HG02678 (cell line): Measurements from ENCODE around the gene DBN1.

Experiments
- ATAC-seq: cut with Tn5 transposase; IDR thresholded peaks from one replicate; pipeline ENCODE4 v1.9.1; 2021; ENCODE audit warnings: mild to moderate bottlenecking, moderate library complexity; ENCODE audit not compliant: unreplicated experiment

DBN1 gene

DNA sequence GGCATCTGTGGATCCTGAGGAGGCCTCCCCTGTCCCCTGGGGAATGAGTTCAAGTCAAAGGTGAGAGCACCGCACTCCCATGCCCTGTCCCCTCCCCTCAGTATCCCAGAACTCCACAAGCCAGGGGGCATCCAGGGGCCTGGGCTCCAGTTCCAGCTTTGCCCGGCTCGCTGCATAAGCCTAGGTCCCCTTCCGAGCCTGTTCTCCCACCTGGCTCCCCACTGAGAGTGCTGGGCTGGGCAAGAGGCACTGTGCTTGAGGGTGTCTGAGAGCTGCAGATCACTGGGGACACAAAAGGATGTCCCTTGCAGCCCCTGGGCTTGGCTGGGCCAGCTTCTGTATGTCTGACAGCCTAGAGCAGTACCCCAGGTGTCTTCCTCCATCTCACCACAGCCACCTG lies 31.6 kb upstream of the DBN1 start:
- no peak for ATAC-seq

DNA sequence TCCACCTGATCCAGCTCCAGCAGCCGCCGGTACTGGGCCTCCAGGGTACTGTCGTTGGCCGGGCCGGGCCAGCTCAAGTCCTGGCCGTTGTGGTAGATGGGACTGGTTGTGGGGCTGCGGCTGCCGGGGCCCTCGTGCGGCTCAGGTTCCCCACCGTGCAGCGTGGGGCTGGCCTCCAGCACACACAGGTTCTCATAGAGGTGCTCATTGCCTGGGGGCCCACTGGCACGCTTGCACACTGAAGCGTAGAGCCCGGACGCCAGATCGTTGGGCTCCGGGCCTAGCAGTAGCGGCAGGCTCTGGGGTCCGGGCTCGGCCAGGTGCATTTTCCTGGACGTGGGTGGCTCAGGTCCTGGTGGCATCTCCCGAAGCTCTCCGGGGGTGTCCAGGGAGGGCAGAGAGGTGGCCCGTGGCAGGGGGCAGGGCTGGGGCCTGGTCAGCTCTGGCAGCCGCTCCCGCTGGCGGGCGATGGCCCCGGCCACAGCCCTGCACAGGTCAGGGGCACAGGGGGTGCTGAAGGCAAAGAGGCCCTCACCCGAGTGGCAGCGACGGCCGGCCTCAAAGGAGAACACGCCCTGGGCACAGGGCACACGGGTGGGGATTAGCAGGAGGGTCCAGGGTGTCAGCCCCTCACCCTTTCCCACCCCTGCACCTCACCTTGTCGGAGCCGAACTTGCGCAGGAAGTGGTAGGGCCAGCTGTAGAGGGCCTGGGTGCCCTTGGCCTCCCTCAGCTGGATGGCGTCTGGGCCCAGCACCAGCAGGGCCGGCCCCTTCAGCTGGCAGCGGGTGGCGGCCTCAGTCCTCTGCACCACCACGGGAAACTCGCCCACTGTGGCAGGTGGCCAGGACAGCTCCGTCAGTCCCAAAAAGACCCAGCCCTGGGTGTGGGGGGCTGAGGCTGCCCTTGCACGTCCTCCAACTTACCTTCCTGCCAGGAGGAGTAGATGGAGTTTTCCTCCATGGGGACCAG lies 30.9 kb upstream of the DBN1 start:
- ATAC-seq = no peak

DNA sequence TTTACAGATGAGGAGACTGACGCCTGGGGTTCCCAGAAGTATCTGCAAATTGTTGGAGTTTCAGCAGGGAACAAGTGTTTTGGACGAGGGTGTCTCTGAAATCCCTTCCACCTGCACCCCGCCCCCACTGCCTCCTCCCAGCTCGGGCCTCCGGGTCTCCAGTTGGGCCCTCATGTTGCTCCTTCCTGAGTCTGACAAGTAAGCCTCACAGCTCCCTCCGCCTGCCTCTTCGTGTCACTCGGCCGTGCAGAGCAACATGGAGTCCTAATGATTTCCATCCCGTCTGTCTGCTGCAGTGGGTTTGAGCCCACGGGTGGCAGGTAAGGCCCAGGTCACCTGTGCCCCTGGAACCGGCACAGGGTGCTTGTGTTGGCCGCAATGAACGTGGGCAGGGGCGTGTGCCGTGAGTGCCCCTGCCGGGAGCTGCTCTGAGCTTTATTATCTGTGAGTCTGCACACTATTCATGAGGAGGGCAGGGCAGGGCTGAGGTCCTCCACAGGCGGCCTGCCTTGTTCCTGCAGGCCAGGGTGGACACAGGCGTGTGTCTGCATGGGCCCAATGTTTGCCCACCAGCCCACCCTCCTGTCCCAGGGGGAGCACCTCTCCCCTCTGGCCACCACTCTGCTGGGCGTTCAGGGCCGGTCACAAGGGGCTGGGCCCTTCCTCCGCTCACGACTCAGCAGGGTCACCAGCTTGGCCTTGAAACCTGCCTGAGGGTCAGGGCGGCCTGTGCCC lies 30.1 kb upstream of the DBN1 start:
- ATAC-seq = no peak

DNA sequence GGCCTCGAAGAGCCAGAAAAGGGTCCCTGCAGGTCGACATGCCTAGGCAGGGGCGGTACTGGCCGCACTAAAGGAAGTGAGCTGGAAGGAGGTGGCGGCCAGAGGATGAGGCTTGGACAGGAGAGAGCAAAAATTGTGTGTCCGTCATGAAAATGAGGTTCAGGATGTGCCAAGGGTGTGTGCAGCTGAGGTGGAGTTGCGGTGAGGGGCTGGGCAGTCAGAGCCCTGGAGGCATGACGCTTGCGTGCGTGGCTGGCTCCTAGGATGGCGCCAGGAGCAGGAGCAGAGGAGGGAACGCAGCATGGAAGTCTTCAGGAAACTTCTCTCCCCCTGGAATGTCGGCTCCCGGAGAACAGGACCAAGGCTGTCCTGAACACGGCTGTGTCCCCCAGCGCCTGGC lies 29.5 kb upstream of the DBN1 start:
- no peak for ATAC-seq

DNA sequence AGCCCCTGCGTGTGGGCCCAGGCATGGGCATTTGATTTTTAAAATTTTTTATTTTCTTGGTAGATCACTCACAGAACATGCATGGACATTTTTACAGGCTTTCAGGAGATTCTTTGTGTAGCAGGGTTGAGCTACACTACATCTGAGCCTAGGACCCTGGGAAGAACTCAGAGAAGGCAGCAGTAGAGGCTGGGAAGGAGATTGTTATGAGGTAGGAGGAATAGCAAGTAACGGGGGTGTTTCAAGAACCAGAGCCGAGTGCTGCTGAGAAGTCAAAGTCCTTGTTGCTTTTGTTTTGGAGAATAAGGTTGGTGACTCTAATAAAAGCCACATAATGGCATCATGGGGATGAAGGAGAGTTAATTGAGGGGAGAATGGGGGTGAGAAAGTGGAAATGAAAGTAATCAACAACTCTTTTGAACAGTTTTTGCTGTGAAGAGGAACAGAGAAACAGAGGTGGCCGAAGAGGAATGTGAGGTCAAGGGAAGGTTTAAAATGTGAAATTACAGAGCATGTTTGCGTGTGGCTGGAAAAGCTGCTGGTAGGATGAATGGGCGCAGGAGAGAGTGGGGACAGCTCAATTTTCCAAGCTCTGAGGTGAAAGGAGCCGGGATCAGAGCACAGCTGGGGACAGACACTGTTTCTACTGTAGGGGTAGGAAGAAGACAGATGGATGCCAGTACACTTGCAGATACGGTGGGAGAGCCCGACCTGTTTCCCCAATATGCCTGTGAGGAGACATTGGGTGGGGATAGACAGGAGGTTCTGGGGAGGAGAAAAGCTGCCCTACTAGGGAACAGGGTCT lies 28.6 kb upstream of the DBN1 start:
- no peak for ATAC-seq

DNA sequence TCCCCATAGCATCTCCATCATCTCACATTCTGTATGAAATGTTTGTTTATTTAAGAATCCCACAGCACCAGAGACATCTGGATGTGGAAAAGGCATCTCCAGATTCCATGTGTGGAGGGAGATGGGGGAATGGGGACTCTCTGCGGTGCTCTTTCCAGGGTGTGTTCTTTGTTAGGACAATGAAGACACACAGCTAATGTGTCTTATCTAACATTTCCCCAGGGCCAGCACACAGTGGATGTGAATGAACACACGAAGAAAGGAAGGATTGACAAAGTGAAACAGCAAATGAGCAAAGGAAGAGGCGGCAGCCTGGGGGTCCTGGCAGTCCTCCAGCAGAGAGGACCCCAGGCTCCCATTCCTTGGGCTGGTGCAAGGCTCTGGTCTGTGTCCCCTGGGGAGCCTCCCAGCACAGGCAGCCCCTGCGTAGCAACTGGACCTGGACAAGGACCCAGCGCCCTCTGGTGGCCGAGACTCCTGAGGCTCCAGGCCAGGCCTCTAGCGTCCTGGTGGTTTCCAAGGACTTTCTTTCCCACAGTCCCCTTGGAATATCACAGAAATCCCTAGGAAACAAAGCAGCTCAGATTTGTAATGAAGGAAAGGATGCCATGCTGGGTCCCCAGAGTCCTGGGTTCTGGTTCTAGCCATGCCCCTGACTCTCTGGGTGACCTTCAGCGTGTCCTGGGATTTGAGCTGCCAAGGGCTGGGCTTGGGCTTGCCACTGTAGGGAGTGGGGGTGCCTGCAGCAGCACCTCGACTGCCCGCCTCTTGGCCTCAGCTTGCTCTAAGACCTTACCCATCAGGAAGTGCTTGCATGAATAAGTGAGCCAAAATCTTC lies 27.5 kb upstream of the DBN1 start:
- ATAC-seq = peak; percentile 30

DNA sequence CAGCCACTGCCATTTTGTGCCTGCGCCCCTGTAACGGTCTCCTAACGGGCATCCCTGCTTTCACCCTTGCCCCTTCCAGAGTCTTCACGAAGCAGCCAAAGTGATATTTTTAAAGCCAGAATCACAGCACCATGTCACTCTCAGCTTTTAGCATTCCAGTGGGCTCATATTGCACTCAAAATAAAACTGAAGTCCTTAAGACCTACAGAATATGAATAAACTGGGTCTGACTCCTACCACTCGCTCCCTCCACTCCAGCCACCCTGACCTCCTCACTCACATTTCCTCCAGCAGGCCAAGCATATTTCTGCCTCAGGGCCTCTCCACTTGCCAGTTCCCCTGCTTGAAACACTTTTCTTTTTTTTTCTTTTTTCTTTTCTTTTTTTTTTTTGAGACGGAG lies 26.4 kb upstream of the DBN1 start:
- no peak for ATAC-seq

DNA sequence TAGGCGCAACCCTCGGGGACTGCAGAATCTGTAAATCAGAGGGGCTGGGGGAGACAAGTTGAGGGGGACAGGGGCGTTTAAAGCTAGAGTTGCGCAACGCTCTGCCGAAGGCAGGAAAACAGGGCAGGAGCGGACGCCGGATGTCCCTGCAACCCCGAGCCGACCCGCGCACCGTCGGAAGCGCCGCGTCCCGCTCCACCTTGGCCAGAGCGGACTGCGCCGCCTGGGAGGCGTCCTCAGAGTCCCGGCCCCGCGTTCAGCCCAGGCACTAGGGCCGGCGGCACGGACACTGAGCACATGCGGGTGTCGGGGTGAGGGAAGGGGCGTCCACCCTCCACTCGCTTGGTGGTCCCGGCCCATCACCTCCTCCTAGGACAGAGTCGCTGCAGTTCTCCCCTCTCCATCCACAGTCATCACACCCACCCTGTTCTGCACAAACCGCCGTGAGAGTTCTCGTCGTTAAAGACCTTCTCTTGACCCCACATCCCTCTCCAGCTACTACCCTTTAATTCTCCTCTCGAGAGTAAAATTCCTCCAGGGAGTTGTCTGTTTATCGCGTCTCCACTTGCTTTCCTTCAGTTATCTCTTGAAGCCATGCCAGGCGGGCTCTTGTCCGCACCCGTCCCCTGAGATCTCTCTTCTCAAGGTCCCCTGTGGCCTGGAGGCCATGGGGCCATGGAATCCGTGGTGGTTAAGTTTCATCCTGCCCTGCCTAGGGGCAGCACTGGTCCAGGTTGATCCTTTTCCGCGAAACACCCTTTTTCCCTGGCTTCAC lies 24.8 kb upstream of the DBN1 start:
- ATAC-seq = no peak

DNA sequence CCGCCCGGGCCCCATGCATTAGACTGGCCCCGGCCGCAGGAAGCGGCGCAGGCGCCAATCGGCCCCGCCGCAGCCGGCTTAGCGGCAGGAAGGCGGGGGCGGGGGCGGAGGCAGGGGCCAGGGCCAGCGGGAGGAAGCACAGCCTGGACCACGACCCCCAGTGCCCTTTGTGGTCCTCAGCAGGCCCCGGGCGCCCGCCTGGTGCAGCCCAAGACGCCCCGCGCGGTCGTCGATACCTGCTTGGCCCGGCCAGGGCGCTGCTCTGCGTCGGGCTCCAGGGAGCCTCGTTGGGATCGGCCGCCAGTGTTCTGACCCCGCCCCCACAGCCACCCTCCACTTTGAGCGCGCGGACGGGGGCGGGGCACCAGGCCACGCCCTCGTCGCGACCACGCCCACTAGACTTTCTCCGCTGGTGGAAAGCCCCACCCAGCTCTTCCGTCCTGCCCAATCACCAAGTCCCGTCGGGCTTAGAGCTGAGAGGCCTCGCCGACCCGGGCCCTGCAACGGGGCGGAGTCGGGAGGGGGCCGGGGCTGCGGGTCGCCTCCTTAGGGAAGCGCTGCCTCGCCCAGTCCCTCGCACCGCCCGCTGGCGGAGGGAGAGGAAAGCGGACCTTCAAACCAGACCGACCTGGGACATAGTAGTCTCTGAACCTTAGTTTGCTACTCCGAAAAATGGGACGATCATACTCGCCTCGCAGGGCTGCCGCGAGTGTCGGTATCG lies 24.0 kb upstream of the DBN1 start, which contains the start of gene PDLIM7:
TSS of gene PDLIM7 (minus strand) at position 313 of the 721 bp plus-strand sequence. CDS start 1,092 bp downstream, outside the sequence.
- peak; percentile 66 for ATAC-seq

DNA sequence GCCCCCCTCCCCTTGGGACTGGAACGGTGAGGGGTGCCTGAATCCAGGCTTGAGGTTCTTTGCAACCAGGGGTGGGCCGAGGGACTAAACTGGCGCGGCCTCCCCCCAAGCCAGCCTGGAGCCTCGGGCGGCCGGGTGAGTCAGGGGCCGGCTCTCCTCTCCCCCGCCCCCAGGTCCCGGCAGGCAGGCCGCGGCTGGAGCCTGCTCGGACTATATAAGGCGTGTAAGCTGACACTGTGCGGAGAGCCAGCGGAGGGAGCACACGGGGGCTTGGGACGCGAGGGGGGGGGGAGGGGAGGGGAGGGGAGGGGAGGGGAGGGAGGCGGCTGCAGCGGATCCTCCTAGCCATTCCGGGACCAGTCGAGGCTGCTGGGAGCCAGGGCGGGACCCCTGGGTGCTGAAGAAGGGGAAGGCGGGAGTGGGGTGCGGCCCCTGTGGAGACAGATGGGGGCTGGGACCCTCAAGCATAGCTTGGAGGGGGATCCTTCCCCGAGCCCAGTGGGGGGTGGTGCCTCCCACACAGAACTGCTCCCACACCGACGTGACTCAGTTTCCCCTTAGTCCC lies 23.4 kb upstream of the DBN1 start:
- no peak for ATAC-seq

DNA sequence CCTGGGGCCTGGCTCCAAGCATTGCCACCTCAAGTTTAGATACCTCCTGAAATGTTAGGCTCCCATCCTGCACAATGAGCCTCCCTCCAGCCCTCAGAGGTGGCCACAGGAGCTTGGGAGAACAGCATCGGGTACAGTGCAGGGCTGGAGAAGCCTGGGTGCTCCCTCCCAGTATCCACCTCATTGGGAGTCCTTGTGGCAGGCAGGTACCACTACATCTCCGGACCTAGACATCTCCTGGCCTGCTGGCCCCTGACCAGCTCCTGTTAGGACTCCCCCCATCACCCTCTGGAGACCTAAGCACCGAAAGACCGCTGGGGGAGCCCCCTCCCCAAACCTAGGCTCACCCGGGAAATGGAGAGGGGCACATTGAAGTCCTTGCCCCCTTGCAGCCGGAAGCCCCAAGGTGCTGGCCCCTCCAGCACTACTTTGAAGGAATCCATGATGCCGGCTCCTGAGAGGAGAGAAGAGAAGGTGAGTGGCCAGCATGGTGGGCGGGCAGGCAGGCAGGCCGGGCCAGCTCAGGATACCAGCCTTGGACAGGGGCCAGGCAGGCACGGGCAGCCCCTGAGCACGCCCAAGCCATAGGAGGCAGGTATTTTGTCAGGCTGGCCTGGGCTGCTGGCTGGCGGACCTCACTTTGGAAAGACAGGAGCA lies 22.8 kb upstream of the DBN1 start:
- no peak for ATAC-seq

DNA sequence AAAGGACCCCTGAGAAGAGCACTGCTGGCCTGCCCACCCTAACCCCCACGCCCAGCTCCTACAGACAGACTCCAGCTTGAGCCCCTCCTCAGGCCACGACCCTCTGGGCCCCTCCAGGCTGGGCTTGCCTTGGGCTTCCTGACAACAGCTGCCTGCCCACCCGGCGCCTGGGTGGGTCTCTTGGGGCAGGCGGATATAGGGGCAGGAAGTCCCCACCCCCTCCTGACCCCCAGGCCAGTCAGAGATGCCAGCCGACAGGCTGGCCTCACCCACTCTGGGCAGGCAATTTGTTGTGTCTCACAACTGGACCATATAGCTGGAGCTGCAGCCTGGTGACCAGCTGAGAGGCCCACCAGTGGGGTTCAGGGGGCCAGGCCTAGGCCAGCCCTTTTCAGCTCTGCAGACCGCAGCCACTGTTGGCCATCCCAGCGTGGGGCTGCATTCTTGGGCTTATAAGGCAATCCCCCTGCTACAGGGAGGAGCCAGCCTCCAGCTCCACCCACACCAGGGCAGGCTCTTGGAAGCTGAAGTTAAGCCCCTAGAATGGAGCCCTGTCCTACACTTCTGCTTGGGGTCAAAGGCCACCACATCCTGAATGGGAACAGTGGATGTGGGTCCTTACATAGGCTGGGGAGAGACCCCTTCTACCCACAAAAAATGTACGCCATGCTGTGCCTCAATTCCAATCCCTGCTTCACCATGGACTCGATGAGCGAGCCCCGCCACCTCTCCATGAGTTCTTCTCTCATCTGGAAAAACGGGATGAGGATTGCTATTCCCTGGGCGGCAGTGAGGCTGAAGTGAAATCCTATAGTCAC lies 22.0 kb upstream of the DBN1 start:
- ATAC-seq = no peak

DNA sequence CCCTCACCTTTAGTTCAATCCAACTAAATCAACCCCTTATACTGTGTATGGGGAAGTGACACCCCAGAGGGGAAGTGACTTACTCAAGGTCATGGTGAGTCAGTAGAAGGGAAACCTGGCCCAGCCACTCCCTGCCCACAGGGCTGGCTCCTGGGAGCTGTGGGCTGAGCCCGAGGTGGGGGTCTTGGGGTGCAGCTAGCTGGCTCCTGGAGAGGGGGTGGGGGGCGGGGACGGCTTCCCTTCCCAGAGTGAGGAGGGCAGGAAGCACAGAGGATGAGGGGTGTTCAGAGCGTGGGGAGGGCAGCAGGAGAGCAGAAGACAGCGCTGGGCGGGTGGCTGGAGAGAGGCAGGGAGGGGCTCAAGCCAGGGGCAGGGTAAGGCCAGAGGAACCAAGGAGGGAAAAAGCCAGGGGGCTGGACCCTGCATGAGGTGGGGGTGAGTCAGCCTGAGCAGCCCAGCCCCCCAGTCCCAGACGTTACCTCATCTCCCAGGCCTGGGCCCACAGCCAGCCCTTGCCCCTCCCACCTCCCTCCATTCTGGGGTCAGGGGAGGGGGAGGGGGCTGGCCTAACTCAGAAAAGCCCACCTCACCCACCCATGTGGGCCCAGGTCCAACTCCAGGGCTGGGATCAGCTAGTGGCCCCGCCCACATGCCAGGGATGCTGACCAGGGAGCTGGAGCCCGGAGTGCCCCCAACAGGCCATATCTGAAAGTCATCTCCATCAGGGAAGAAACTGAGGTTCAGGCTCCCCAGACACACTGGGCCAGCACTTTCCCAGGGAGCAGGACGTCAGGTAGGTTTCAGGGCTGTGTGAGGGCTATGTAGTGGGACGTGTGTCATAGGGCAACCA lies 21.1 kb upstream of the DBN1 start:
- no peak for ATAC-seq

DNA sequence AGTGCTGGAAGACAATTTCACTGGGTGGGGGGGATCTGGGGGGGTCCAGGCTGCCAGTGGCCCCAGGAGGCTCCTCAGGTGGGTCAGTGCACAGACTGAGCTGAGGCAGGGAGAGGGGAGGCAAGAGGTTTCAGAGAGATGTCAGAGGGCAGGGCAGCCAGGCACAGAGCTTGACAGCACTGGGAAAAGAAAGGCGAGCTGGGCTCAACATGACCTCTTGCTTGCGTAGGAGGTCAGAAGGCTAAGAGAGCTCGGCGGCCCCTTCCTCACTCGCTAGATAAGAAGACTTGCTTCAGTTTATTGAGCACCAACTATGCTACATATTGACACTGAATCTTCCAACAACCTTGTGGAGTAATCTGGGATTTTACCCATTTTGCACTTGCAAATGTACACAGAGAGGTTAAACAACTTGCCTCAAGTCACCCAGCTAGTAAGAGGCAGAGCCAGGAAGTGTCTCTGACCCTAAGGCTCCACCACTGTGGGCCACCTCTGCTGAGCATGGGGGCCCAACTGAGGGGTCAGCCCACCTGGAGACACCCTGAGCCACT lies 20.4 kb upstream of the DBN1 start:
- no peak for ATAC-seq

DNA sequence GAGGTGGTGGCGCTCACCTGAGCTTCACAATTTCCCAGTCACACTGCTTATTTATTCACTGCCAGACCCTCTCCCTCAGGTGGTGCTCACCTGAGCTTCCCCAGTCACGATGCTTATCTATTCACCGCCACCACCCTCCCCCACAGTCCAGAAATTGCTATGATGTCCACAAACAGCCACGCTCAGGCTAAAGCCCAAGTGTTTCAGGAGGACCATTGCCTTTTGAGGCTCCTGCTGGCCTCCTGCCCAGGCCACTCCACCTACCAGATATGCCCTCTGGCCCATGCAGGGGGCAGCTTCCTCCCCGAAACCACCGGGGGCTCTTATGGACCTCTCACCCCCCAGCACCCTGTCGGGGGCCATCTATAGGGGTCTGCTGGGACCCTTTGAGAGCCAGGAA lies 19.4 kb upstream of the DBN1 start:
- ATAC-seq = no peak
